Epithelial cell of esophagus (primary cell): Measurements from ENCODE around the gene AWAT2.

Experiments
- DNase-seq: peaks from one replicate; pipeline ENCODE4 v3.0.0; 2010; ENCODE audit warnings: low read depth
- H3K4me3 ChIP-seq: 2 replicates; pipeline ENCODE4 v1.5.1; 2011; ENCODE audit warnings: mild to moderate bottlenecking, low read length, control low read depth
- CTCF ChIP-seq: IDR thresholded peaks from 2 replicates; pipeline ENCODE4 v1.5.1; 2011; ENCODE audit warnings: low read depth, mild to moderate bottlenecking, low read length, control low read depth, inconsistent platforms; ENCODE audit not compliant: insufficient read depth; ENCODE audit errors: missing control alignments

Gene AWAT2

GRCh38 chrX:70084592-70085240 is 35.0 kb upstream of the AWAT2 start:
- no peak for DNase-seq
- TF ChIP-seq CTCF, result no peak
- H3K4me3 ChIP-seq, result no peak overlapping the region

- DNase-seq, result no peak
- H3K4me3 ChIP-seq, result no peak overlapping the region
- no peak for TF ChIP-seq CTCF
These were observed 33.0 kb upstream of the AWAT2 start for GRCh38 chrX:70082723-70083122.

DNA sequence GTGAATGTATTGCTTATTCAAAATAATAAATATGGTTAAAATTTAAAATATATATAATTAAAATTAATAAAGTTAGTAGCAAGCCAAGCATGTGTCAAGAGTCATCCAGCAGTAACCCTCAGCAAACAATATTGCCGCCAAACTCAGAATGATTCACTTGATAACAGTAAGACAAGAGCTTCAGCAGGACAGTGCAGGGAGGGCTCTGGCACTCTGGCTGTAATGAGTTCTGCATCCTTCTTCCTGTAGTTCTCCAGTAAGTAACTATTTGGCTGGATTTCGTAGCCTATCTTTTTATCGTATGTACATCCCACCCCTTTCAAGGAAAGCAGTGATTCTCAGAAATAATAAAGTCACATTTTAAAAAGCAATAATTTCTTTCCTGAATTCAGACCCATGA is 30.1 kb upstream of the AWAT2 start:
- no peak for TF ChIP-seq CTCF
- no peak overlapping the region for H3K4me3 ChIP-seq
- no peak for DNase-seq

DNA sequence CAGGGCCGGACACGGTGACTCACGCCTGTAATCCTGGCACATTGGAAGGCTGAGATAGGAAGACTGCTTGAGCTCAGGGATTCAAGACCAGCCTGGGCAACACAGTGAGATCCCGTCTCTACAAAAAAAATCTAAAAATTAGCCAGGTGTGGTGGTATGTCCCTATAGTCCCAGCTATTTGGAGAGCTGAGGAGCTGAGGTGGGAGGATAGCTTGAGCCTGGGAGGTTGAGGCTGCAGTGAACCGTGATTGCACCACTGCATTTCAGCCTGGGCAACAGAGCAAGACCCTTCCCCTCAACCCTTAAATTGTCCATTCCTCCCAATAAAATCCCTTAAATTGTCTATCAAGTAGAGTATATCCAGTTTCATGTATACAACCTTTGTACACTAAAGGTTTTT is 29.6 kb upstream of the AWAT2 start:
- no peak for TF ChIP-seq CTCF
- no peak for DNase-seq
- H3K4me3 ChIP-seq, result no peak overlapping the region

DNA sequence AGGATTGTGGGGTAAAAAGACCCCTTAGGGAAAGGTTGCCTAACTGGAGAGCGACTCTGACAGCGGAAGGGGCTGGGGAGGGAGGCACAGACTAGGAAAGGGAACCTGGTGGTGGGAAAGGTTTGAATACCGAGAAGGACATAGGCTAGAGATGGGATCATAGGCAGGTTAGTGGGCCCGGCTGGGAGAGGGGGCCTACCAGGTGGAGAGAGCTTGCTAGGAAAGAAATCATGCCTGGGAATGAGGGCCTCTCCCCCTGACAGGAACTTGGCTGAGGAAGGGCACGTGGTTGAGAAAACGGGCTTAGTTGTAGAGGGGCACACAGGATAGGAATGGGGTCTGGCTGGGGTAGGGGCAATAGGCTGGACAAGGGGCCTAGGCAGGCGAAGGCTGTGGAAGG is 16.9 kb upstream of the AWAT2 start:
- no peak for TF ChIP-seq CTCF
- DNase-seq, result no peak
- H3K4me3 ChIP-seq, result no peak overlapping the region

DNA sequence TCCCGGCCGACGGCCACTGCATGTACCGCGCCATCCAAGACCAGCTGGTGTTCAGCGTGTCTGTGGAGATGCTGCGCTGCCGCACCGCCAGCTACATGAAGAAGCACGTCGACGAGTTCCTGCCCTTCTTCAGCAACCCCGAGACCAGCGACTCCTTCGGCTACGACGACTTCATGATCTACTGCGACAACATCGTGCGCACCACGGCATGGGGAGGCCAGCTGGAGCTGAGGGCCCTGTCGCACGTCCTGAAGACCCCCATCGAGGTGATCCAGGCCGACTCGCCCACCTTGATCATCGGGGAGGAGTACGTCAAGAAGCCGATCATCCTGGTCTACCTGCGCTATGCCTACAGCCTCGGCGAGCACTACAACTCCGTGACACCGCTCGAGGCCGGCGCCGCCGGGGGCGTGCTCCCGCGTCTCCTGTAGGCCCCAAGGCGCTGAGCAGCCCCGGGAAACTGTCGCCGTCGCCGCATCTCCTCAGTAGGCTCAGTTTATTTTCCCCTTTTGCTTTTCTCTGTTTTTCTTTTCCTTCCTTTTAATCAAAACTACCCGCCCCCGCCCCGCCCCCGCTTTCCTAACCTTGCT is 13.3 kb upstream of the AWAT2 start:
- H3K4me3 ChIP-seq, result no peak overlapping the region
- DNase-seq, result no peak
- TF ChIP-seq CTCF, result no peak

DNA sequence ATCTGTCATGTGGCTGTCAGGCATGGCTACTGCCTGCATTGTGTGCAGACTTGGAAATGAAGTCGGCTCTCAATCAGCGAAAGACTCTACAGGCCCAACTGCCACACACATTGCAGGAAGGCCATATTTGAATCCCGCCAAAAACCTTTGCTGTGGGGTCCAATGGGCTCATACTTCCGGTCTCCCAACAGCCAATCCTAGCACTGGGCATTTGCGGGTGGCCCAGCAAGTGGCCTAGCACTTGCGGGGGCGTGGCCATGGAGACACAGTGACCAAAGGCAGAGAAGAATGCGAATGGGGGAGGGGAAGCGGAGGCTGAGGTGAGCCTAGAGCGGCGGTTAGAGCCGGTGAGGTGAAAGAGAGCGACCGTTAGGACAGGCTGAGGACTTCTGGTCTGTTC is 12.3 kb upstream of the AWAT2 start, which contains the start of gene OTUD6A:
OTUD6A (plus strand) TSS at position 382 of the 400 bp plus-strand sequence. CDS start 68 bp downstream, outside the sequence.
- no peak for TF ChIP-seq CTCF
- H3K4me3 ChIP-seq, result no peak within 1 kb of the TSS
- DNase-seq, result no peak
